SW480 (cell line): ENCODE measurements around the gene DCBLD1.
"Not testable (repeated sequence)": the region's sequence is repeated elsewhere in the genome, so short reads cannot be mapped to it uniquely, and the experiment has no call there.

Experiments
- DNase-seq: peaks from one replicate; pipeline ENCODE4 v3.0.0-alpha.2; 2016; ENCODE audit warnings: low spot score

Gene DCBLD1

GRCh38 chr6:117501722-117502121 is 19.2 kb downstream of the DCBLD1 start:
- DNase-seq: no peak

GRCh38 chr6:117502580-117502979 is 20.1 kb downstream of the DCBLD1 start:
- DNase-seq: no peak

GRCh38 chr6:117503211-117503610 is 20.7 kb downstream of the DCBLD1 start:
- no peak for DNase-seq

- DNase-seq: no peak
Observed at GRCh38 chr6:117504478-117505144, 22.1 kb downstream of the DCBLD1 start.

- no peak for DNase-seq
Observed at GRCh38 chr6:117505311-117505710, 22.8 kb downstream of the DCBLD1 start.

GRCh38 chr6:117506180-117506835 is 23.8 kb downstream of the DCBLD1 start:
- DNase-seq: peak; percentile 6

- DNase-seq: no peak
Observed at GRCh38 chr6:117506907-117507306, 24.4 kb downstream of the DCBLD1 start.

- DNase-seq: no peak
Observed at GRCh38 chr6:117508450-117508971, 26.0 kb downstream of the DCBLD1 start.

GRCh38 chr6:117509021-117509420 is 26.5 kb downstream of the DCBLD1 start:
- DNase-seq: no peak

GRCh38 chr6:117512056-117512828 is 29.8 kb downstream of the DCBLD1 start:
- no peak for DNase-seq

GRCh38 chr6:117512987-117513573 is 30.6 kb downstream of the DCBLD1 start:
- no peak for DNase-seq

- DNase-seq: no peak
Observed at GRCh38 chr6:117513778-117514365, 31.4 kb downstream of the DCBLD1 start.

GRCh38 chr6:117514655-117515054 is 32.2 kb downstream of the DCBLD1 start:
- no peak for DNase-seq

GRCh38 chr6:117515326-117515725 is 32.9 kb downstream of the DCBLD1 start:
- no peak for DNase-seq

- not testable (repeated sequence) for DNase-seq
Observed at GRCh38 chr6:117517995-117518394, 35.5 kb downstream of the DCBLD1 start.

GRCh38 chr6:117518870-117519269 is 36.4 kb downstream of the DCBLD1 start:
- DNase-seq: no peak

GRCh38 chr6:117520603-117521395 is 38.3 kb downstream of the DCBLD1 start:
- DNase-seq: no peak

GRCh38 chr6:117521791-117522502 is 39.5 kb downstream of the DCBLD1 start:
- DNase-seq: no peak

GRCh38 chr6:117525607-117526006 is 43.1 kb downstream of the DCBLD1 start:
- DNase-seq: no peak

- no peak for DNase-seq
Observed at GRCh38 chr6:117530467-117531242, 48.2 kb downstream of the DCBLD1 start.
